Natural killer cell (primary cell): ENCODE results near the gene ITM2C. TPM values are rescaled to one million over a fixed set of nuclear protein-coding genes. Genes with fewer than 3 reads are reported as not detected.

Experiments used
- ATAC-seq, 3 donors: fragments of 150-1000 bp in 2 of 3; fragments of 200-7000 bp in 1 of 3; cut with Tn5 transposase; 1 replicate in 1 of 3; 2 replicates in 2 of 3; pipeline ENCODE4 v1.10.0; 2021; ENCODE audit warnings: mild to moderate bottlenecking in 2 of 3, moderate library complexity in 2 of 3
- DNase-seq, 2 donors: peaks; one replicate each; pipeline versions ENCODE4 v3.0.0 to v3.0.0-alpha.2; 2013 to 2021; ENCODE audit warnings: mixed read lengths in 1 of 2
- H3K27ac ChIP-seq: one replicate; pipeline ENCODE4 v1.5.1; 2013; ENCODE audit warnings: mild to moderate bottlenecking, low read length
- H3K27me3 ChIP-seq: one replicate; pipeline ENCODE4 v1.6.1; 2013; ENCODE audit warnings: low read length; ENCODE audit not compliant: control insufficient read depth, insufficient read depth
- H3K36me3 ChIP-seq: one replicate; pipeline ENCODE4 v1.6.1; 2013; ENCODE audit warnings: low read length; ENCODE audit not compliant: control insufficient read depth, insufficient read depth
- H3K4me1 ChIP-seq: one replicate; pipeline ENCODE4 v1.6.1; 2013; ENCODE audit warnings: low read length; ENCODE audit not compliant: control insufficient read depth, insufficient read depth
- H3K4me3 ChIP-seq: one replicate; pipeline ENCODE4 v1.5.1; 2013; ENCODE audit warnings: low read length
- H3K9me3 ChIP-seq: one replicate; pipeline ENCODE4 v1.6.1; 2013; ENCODE audit warnings: low read length; ENCODE audit not compliant: control insufficient read depth, insufficient read depth
- H3K27ac Mint-ChIP-seq, 2 donors: one replicate each; pipeline ENCODE4 v1.8.0; 2022; ENCODE audit warnings: mild to moderate bottlenecking in 2 of 2, mixed read lengths in 2 of 2, moderate library complexity in 1 of 2
- H3K27me3 Mint-ChIP-seq, 2 donors: one replicate each; pipeline ENCODE4 v1.8.0; 2022; ENCODE audit warnings: low read depth in 2 of 2, mixed read lengths in 2 of 2
- H3K36me3 Mint-ChIP-seq: one replicate; pipeline ENCODE4 v1.8.0; 2022; ENCODE audit warnings: mixed read lengths
- H3K4me1 Mint-ChIP-seq, 2 donors: one replicate each; pipeline ENCODE4 v1.8.0; 2022; ENCODE audit warnings: mixed read lengths in 2 of 2
- H3K4me3 Mint-ChIP-seq: one replicate; pipeline ENCODE4 v1.8.0; 2022; ENCODE audit warnings: mild to moderate bottlenecking, moderate library complexity, mixed read lengths
- H3K9me3 Mint-ChIP-seq, 2 donors: one replicate each; pipeline ENCODE4 v1.8.0; 2022; ENCODE audit warnings: mixed read lengths in 2 of 2
- WGBS: methylation state at CpG from one replicate; pipeline ENCODE4 v1.1.7; 2013; ENCODE audit warnings: missing lambda C conversion rate; ENCODE audit not compliant: insufficient coverage; 5-methylcytosine and 5-hydroxymethylcytosine counted together
- intact Hi-C: fragments of 100-400 bp; cut with micrococcal nuclease; formaldehyde crosslinking; loops from one replicate; pipeline ENCODE4 v1.14.2; 2022
- total RNA-seq, 4 donors: library from RNA; stranded (reverse); fragments of 120-200 nt in 1 of 4; gene quantifications; one replicate each; pipeline versions ENCODE4 v1.2.3 to v1.2.4, GENCODE V29; 2013 to 2022
- TF ChIP-seq, protein P1 (sequence below): fragments of 200-600 bp; IDR thresholded peaks from one replicate; pipeline ENCODE4 v1.8.0; 2022; ENCODE audit warnings: antibody characterized with exemption

Gene ITM2C
- total RNA-seq, 3 donors from 2014 or later (not counting 1 experiment from before 2014, with no cell fraction given), result 4.7 to 36.3 (median 5.1) TPM

DNA sequence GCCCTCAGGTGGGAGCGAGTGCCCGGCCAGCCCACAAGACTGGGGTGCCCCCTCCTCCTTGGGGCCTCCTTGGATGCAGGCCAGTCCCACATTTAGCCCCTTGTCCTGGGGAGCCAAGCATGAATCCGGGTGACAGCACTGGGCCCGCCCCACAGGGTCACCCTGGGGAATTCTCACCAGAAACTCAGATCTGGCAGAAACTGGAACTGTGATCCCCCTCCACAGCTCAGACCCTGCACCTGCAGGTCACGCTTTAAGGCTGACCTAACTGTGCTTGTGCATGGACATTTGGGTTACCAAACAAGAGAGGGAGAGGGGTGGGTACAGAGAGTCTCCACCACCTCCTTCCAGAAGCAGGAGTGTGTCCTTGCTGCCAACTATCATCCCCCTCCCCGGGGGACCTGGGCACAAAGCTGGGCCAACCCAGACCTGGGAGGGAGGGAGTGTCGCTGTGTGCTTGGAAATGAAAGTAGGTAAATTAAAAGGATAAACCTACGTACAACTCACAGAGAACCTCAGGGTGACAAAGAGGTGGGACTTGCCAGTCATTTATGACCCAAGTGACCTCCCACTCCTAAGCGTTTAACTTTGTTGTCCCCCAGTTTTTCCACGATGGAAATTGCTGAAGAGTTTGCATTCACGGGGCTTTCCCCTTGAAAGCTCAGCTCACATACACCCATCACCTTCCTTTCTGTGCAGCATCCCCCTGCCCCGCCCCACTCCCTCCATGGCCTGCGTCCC is 9.1 kb downstream of the ITM2C start:
- Mint-ChIP-seq H3K27ac (no peak overlapping the region), H3K4me1 (peaks cover 23 to 45% of the 10 kb centered on the region in 2 donors), H3K36me3 (no peaks in the 10 kb centered on the region), H3K27me3 (peaks cover 44 to 46% of the 10 kb centered on the region in 2 donors), H3K4me3 (no peak overlapping the region), H3K9me3 (no peaks in the 10 kb centered on the region)
- peak in 1 of 2 donors; percentile 14 for DNase-seq
- Histone ChIP-seq H3K36me3 (no peaks in the 10 kb centered on the region), H3K27me3 (peaks cover 38% of the 10 kb centered on the region), H3K27ac (peak overlapping the region; percentile 41), H3K4me1 (peaks cover 73% of the 10 kb centered on the region), H3K9me3 (no peaks in the 10 kb centered on the region), H3K4me3 (no peak overlapping the region)
- TF ChIP-seq, protein P1, sequence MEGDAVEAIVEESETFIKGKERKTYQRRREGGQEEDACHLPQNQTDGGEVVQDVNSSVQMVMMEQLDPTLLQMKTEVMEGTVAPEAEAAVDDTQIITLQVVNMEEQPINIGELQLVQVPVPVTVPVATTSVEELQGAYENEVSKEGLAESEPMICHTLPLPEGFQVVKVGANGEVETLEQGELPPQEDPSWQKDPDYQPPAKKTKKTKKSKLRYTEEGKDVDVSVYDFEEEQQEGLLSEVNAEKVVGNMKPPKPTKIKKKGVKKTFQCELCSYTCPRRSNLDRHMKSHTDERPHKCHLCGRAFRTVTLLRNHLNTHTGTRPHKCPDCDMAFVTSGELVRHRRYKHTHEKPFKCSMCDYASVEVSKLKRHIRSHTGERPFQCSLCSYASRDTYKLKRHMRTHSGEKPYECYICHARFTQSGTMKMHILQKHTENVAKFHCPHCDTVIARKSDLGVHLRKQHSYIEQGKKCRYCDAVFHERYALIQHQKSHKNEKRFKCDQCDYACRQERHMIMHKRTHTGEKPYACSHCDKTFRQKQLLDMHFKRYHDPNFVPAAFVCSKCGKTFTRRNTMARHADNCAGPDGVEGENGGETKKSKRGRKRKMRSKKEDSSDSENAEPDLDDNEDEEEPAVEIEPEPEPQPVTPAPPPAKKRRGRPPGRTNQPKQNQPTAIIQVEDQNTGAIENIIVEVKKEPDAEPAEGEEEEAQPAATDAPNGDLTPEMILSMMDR, result no peak
- no peak for ATAC-seq
- intact Hi-C loops, result no loop called here
- 64% methylated on average over 11 of the region's 13 CpGs for WGBS

DNA sequence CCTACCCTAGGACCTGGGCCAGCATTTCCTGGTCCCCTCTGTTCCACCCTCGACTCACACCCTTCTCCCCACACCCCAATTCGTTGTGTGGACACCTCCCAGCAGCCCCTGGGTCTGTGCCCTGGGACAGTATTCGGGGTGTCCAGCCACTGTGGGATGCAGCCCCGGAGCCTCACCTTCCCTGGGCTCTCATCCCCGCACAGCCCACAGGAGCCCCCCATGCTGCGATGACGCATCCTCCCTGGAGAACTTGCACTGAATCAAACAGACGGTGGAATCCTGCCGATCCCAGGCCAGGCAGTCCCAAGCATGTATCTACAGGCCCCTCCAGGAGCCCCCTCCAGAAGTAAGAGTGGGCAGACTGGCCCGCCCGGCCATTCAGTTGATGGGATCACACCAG is 9.7 kb downstream of the ITM2C start:
- H3K9me3 ChIP-seq, result no peaks in the 10 kb centered on the region
- peaks cover 28 to 50% of the 10 kb centered on the region in 2 donors for H3K4me1 Mint-ChIP-seq
- no peaks in the 10 kb centered on the region for H3K9me3 Mint-ChIP-seq
- peak overlapping the region; percentile 41 for H3K27ac ChIP-seq
- peaks cover 38% of the 10 kb centered on the region for H3K27me3 ChIP-seq
- no peak overlapping the region for H3K4me3 ChIP-seq
- H3K27ac Mint-ChIP-seq, result no peak overlapping the region
- TF ChIP-seq, protein P1, result no peak
- no peaks in the 10 kb centered on the region for H3K36me3 Mint-ChIP-seq
- no peaks in the 10 kb centered on the region for H3K36me3 ChIP-seq
- WGBS, result 94% methylated on average over 11 of the region's 11 CpGs
- peaks cover 77% of the 10 kb centered on the region for H3K4me1 ChIP-seq
- intact Hi-C loops, result no loop called here
- no peak overlapping the region for H3K4me3 Mint-ChIP-seq
- DNase-seq (peak in 1 of 2 donors; percentile 10), ATAC-seq (no peak)
- H3K27me3 Mint-ChIP-seq, result peaks cover 44 to 46% of the 10 kb centered on the region in 2 donors

DNA sequence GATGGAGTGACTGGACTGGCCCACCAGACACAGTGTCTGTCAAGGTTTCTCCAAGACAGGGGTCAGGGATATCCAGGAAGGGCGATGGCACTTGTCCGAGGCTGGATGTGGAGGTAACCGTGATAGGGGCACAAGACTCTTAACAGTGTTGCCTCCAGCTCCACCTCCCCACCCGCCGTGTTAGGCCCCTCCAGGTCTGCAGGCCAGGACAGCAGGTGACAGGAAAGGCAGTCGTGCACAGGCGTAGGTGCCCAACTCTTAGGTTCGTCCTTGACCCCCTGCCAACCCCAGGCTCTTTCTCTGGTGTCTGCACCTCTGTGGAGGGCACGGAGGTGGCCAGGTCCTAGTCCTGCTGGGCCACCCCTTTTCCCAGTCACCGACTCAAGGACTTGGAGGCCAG is 10.1 kb downstream of the ITM2C start:
- intact Hi-C loops, result loop anchor here (5.0 kb wide), 1 partner anchor 177 kb away; no protein-coding TSS in a partner anchor
- WGBS, result 98% methylated on average over 10 of the region's 10 CpGs
- no peaks in the 10 kb centered on the region for H3K9me3 ChIP-seq
- Mint-ChIP-seq H3K4me1 (peaks cover 28 to 50% of the 10 kb centered on the region in 2 donors), H3K27me3 (peaks cover 44 to 46% of the 10 kb centered on the region in 2 donors), H3K4me3 (no peak overlapping the region), H3K27ac (no peak overlapping the region), H3K9me3 (no peaks in the 10 kb centered on the region), H3K36me3 (no peaks in the 10 kb centered on the region)
- H3K4me3 ChIP-seq, result no peak overlapping the region
- H3K27ac ChIP-seq, result no peak overlapping the region
- no peak for ATAC-seq
- peak in 1 of 2 donors; percentile 11 for DNase-seq
- no peaks in the 10 kb centered on the region for H3K36me3 ChIP-seq
- H3K27me3 ChIP-seq, result peaks cover 38% of the 10 kb centered on the region
- TF ChIP-seq, protein P1, result no peak
- peaks cover 76% of the 10 kb centered on the region for H3K4me1 ChIP-seq
